Measurements from ENCODE around the gene WNT1.

WNT1 gene

DNA sequence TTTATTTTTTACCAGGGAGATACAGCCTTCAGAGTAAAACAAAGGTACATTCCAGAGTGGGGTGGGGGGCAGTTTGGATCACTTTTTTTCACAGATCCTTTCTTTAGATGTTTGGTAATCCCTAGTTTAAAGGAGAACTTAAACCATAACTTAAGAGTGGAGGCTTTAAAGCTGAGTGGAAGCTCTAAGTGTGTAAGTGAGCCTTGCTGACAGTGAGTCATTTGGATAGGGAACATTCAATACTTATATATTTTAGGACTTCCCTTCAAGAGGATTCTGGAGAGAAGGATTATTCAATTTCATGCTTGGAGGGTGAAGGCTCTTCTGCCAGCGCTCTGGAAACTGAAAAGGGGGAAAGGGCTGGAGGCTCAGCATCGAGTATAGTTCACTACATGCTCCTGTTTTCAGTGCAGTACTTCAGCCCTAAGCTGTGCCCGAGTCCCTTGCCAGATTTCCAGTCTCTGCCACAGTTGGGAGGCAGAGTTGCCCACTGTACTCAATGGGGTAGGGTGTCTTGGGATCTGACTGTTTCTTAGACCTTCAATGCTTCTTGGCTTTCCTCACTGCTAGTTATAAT lies 32.1 kb downstream of the WNT1 start:
- no peak for DNase-seq

DNA sequence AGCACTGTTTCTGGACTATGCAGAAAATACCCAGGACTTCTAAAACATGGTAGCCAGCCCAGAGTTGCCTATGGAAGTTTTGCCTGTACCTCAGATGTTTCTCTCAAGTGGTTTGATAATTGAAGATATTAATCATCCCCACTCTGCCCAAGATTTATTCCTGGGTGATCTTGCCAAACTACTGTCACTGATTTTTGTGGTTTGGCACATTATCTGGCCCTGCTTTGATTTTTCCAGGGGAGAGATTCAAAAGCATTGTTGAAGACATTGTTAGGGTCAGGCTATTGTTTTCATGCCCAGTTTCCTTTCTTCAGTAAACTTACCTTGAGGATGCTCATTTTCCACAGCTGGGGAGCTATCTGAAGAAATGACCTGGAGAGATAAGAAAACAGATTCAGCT lies 34.6 kb downstream of the WNT1 start:
- DNase-seq: no peak

GRCh38 chr12:49013428-49013827 lies 35.3 kb downstream of the WNT1 start:
- no peak for DNase-seq

- no peak for DNase-seq
Observed at GRCh38 chr12:49014547-49014946, 36.4 kb downstream of the WNT1 start.

DNA sequence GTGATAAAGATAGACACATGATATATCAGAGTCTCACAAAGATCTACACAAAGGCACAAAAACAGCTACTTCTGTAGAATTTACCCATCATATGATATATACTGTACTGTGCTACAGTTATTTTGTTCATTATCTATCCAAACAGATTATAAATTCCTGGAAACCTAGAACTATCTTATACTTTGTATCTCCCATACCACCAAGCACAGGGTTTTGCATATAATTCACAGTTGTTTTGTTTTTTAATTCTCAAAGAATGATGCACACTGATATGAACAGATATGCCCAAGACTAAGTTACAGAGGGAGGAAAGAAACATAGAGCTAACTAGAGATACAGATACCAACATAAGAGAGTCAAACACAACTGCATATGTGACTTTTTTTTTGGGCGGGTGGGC lies 37.1 kb downstream of the WNT1 start:
- DNase-seq: no peak

DNA sequence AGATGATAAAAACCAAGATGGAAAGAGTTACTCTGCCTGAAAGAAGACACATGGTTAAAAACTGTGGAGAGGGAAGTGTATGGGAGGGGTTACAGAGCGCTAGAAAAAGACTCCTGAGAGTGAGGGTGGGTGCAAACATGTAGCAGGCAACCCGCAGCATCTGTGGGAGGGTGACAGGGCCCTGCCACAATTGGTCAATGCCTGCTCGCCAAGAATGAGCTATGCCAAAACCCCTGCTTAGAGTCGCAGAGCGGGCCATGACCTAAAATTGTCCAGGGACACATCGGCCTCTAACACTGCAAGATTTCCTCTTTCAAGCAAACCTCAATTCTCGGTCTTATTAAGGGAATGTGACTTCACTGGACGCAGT lies 39.8 kb downstream of the WNT1 start:
- no peak for DNase-seq

GRCh38 chr12:49018261-49019119 lies 40.4 kb downstream of the WNT1 start, which contains the start of gene PRKAG1:
Gene PRKAG1 (minus strand): TSS chr12:49018776. CDS start chr12:49018740, 36 bp downstream.
- peak; percentile 96 to 98 (median 96) for DNase-seq

GRCh38 chr12:49019120-49019430 lies 41.0 kb downstream of the WNT1 start:
- no peak for DNase-seq

- DNase-seq: peak in 1 of 3 experiments; percentile 38
Observed at GRCh38 chr12:49019443-49020324, 41.6 kb downstream of the WNT1 start.

DNA sequence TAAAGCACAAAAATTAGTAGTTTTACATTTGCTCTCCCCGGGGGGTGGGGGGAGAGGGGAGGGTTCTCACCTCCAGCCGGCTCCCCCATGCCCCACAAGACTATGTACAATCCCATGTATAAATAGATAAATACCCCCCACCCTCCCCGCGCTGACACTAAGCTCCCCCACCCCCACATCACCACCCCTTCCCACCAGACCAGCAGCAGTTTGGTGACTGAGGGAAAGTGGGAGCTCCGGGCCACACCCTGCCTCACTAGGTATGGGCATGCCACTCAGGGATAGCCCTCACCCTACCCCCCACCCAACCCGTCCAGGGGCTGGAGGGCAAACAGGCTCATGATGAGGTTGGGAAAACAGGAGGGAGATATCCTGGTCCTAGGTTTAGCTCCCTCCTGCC lies 42.3 kb downstream of the WNT1 start:
- DNase-seq: no peak

DNA sequence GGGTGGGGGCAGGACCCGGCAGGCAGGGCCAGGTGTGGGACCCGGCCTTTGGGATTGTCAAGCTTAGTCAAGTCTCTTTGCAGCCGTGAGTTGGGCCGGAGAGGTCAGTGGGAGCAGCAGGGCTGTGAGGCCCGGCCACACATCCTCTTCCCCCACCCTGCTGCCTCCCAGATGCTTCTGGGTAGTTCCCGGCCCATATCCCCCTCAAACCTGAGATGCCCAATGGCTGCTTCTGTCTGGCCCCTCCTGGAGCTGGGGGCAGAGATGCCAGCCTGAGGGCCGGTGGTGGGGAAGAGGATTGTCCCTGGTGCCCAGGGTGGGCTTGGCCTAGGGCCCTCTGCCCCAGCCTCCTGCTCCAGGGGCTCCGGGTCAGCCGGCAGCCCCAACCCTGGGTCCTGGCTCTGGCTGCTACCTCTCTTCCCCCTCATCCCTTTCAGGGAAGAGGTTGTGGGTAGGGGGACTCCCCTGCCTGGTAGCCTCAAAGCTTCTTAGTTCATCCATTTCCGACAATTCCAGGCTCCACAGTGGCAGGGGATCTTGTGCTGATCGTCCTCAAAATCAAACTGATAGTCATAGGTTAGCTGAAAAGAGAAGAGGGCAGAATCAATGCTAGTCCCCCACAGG lies 43.3 kb downstream of the WNT1 start:
- no peak for DNase-seq

DNA sequence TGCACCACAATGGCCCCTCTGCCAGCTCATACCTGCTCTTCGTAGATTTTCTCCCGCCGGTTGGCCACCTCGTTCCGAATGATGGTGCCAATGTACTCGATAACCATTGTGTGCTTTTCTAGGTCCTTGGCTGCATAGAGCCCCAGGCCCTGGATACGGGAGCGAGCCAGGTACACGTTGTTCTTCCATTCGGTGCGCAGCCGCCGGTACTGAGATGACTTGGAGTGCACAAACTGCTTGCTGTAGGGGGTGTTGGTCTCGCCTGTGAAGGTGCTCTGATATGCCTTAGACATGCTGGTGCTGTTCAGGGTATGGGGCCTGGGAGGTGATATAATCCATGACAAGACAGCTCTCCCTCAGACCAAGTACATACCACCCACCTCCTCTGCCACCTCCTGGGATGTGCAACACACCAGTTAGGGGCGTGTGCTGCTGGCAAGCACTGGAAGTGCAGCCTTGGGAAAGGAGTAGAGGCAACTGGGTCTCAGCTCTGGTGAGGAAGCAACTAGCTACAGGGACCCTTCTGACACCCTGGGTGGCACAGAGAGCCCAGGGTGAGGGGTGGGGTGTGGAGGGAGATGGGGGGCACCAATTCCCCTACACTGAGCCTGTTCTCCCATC lies 44.5 kb downstream of the WNT1 start:
- DNase-seq: no peak

DNA sequence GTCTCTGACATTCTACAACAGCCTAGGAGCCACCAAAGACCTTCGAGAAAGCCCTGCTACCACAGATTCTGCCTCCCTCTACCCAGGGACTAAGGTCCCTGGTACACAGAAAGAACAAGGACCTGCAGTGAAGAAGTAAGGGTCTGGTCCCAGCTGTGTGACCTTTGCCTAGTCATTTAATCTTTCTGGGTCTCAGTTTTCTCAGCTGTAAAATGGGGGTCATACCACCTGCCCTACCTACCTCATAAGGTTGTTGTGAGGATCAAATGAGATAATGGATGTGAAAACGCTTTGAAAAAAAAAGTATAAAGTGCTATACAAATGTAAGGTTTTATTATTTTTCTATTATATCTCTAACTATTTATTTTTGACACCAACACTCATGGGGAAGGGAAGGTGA lies 45.7 kb downstream of the WNT1 start:
- no peak for DNase-seq

- no peak for DNase-seq
Observed at GRCh38 chr12:49024543-49024942, 46.4 kb downstream of the WNT1 start.

GRCh38 chr12:49025463-49025862 lies 47.3 kb downstream of the WNT1 start:
- no peak for DNase-seq

- no peak for DNase-seq
Observed at GRCh38 chr12:49026101-49026500, 48.0 kb downstream of the WNT1 start.

DNA sequence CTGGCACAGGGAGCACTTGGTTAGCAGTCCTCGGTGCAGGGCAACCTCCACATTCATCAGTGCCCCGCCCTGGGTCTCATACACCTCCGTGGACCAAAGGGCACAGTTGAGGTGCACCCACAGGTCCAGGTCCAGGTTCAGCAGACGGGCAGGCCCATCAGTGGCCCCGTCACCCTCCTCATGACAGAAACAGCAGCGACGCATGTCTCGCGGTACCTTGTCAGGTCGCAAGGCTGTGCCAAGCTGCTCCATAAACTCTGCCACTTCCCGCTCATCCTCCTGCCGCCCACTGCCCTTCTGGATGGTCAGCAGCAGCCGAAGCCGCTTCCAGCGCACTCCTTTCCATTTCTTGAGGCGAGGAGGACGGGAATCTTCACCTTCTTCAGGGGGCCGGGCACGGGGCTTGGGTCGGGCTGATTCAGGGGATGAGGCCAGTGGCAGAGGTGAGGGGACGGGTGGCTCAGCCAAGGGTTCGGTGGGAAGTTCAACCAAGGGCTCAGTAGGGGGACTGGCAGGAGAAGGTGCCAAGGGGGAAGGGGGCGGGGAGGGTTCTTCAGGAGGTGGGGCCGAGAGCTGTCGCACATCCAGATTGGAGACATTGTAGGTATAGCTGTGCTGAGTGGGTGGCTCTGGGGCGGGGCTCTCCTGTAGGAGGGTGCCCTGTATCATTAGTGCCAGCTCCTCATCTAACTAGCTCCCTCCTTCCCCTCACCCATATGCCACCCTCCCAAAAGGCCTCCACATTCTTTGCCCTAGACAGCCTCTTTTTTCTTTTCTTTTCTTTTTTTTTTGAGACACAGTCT lies 48.8 kb downstream of the WNT1 start:
- DNase-seq: no peak

DNA sequence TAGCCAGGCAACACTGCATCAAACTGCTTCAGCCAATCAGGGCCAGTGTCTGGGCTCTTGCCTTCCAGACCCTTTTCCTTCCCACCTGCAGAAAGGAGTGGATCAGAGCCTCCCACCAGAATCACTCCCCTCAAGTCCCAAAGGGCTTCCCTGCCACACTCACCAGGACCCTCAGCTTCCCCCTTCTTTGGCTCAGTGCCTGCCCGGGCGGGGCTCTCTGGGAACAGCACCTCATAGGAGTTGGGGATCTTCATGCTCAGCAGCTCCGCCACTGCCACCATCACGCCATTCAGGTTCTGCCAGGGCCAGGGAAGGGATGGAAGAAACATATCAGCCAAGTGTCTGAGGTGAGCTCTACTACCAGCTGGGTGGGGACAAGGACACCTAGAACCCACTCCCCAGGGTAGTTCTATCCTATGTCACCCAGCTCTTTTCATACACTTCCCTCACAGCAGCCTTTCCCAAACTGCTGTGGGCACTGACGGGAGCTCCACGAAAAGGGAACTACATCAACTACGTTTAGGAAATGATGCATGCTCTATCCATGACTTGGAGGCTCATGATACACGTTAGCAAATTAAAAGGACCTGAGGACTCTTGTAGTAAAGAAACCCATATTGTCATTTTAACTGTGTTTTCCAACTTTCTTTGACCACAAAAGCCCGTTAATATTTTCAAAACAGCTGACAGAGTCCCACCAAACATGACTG lies 49.9 kb downstream of the WNT1 start:
- DNase-seq: no peak

DNA sequence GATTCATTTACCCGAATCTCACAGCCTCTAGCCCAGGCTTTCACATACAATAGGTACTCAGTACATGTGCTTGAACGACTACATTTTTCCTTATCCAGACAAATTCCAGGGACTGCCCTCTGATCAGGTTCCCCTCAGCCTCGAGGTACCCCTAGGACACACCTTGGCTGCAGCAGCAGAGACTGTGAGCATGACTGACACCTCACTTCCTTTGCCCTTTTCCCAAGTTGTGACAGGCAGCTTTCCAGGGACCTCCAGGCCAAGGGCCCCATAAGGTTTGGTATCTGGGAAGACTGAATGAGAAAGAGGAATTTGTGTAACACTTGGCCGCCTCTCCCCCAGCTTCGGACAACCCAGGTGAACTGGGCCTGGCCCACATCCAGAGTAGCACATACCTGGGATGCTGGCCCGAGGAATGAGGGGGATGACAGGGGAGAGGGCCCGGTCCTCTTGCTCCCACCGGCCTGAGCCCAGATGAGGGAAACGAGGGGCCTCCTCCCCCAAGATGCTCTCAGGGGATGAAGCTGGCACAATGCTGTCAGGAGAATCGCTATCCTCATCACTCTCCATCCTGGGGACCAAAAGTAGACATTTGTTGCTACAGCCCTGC lies 50.6 kb downstream of the WNT1 start:
- no peak for DNase-seq

DNA sequence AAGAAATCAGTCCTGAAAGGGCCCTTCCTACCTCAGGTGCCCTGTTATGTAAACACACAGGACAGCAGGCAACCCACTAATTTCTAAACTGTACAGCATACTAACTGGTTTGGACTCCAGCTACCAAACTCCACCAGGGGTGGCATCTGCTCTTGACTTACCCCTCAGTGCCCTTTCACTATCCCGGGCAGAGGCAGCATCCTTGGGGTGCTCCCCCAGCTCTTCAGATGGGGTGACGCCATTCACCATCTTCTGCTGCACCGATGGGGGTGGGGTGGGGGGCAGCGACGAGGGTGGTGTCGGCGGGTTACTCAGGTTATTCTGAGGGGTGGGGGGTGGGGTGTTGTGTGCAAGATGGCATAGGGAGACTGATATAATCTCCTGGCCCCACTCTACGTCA lies 52.0 kb downstream of the WNT1 start:
- DNase-seq: no peak
